ENCODE measurements around the gene APEX1. TPM values are rescaled to one million over a fixed set of nuclear protein-coding genes. Genes with fewer than 3 reads are reported as not detected.

Gene APEX1
- 43.4 and 45.2 TPM in 2 replicates for total RNA-seq

GRCh38 chr14:20454516-20455354, at the start of gene APEX1, which contains the start of gene OSGEP:
Gene APEX1, plus strand, starts transcription at chr14:20455226. Its CDS starts 420 bp downstream, at chr14:20455646.
Gene OSGEP, minus strand, starts transcription at chr14:20454812. Its CDS starts 129 bp downstream, at chr14:20454683.

DNA sequence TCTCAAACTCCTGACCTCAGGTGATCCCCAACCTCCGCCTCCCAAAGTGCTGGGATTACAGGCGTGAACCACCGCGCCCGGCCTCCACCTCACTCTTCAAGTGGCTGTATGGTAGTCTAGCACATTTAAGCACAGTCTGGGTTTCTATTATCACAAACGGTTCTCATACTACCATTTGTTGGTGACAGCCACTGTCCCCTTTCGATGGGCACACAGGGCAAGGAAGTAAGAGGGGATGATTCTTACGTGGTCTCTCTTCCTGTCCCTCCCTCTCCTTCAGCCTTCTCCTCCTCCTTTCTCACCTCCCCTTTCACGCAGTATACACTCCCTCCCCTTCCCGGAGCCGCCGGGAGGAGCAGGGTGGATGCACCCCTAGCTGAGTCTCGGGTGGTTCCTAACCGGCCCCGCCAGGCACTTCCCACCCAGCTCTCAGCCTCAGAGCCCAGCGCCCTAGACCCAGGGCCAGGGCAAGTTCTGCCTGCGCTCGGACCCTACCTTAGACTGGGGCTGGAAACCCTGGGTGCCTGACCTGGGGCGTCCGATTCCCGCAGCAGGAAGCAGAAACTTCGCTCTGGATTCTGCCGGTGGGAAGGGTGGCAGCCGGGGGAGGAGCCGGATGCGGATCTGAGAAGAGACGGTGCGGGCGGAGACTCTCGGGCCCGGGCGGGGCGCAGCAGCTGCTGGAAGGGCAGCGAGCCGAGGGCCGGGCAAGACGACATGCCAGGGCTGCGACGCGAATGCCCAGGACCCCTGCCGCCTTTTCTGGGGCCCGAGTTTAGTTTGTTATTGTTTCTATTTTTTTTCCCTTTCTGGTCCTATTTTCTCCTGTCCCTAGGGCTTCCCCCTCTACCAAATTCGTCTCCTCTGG, 41.9 kb upstream of the APEX1 start, which contains the start of gene TEP1:
TEP1 (minus strand) TSS at position 626 of the 868 bp plus-strand sequence. CDS start 5,062 bp downstream, outside the sequence.

GRCh38 chr14:20435582-20436362, 19.3 kb upstream of the APEX1 start, which contains the start of gene KLHL33:
Gene KLHL33, minus strand, starts transcription at chr14:20436166. Its CDS starts 355 bp downstream, at chr14:20435811.

GRCh38 chr14:20461225-20462141, 6.5 kb downstream of the APEX1 start, which contains the start of gene PIP4P1:
Gene PIP4P1, minus strand, starts transcription at chr14:20461434. Its CDS starts 109 bp downstream, at chr14:20461325.

GRCh38 chr14:20469242-20469889, 14.3 kb downstream of the APEX1 start, which contains the start of gene PNP:
Gene PNP, plus strand, starts transcription at chr14:20469406. Its CDS starts 119 bp downstream, at chr14:20469525.

Other genes with a start within 250 kb of the APEX1 start
- not detected in 2 replicates for gene OR11H6, start 231.5 kb upstream of the APEX1 start, total RNA-seq
- not detected in 2 replicates for gene OR11H7, start 226.2 kb upstream of the APEX1 start, total RNA-seq
- gene OR11H4, start 215.9 kb upstream of the APEX1 start, total RNA-seq: under 0.01 TPM in 1 of 2 replicates, not detected in the other
- 11.1 and 11.5 TPM in 2 replicates for gene TTC5, start 149.3 kb upstream of the APEX1 start, total RNA-seq
- gene CCNB1IP1, start 121.9 kb upstream of the APEX1 start, total RNA-seq: 110 and 144 TPM in 2 replicates
- 2.6 and 4.1 TPM in 2 replicates for gene PARP2, start 111.6 kb upstream of the APEX1 start, total RNA-seq
- gene TEP1, start 41.7 kb upstream of the APEX1 start, total RNA-seq: 15.6 and 17.6 TPM in 2 replicates
- not detected in 2 replicates for gene KLHL33, start 19.1 kb upstream of the APEX1 start, total RNA-seq
- 16.2 and 19.3 TPM in 2 replicates for gene OSGEP, start 414 bp upstream of the APEX1 start, total RNA-seq
- 16.4 and 23.4 TPM in 2 replicates for gene PIP4P1, start 6.2 kb downstream of the APEX1 start, total RNA-seq
- 95.3 and 110 TPM in 2 replicates for gene PNP, start 14.2 kb downstream of the APEX1 start, total RNA-seq
- gene RNASE10, start 50.3 kb downstream of the APEX1 start, total RNA-seq: not detected in 2 replicates
- gene RNASE9, start 105.8 kb downstream of the APEX1 start, total RNA-seq: under 0.01 TPM in 1 of 2 replicates, not detected in the other
- gene RNASE11, start 132.8 kb downstream of the APEX1 start, total RNA-seq: not detected in 2 replicates
- not detected in 2 replicates for gene RNASE12, start 136.2 kb downstream of the APEX1 start, total RNA-seq
- gene OR6S1, start 186.5 kb downstream of the APEX1 start, total RNA-seq: not detected in 2 replicates
- 7.2 and 10.1 TPM in 2 replicates for gene RNASE4, start 229.3 kb downstream of the APEX1 start, total RNA-seq
- 4.9 and 7.2 TPM in 2 replicates for gene ANG, start 233.5 kb downstream of the APEX1 start, total RNA-seq